Measurements from ENCODE around the gene HSPG2. TPM values are rescaled to one million over a fixed set of nuclear protein-coding genes. Genes with fewer than 3 reads are reported as not detected.

The HSPG2 gene
- total and polyA plus RNA-seq, 4 donors = 49.6 to 85.8 (median 64.8) TPM

- 100% methylated on average over 15 of the region's 16 CpGs for WGBS (ENCODE audit: insufficient coverage)
- no peak for DNase-seq (ENCODE audit: low read depth in 4 of 6, low spot score in 6 of 6)
- Histone ChIP-seq H3K27ac (ENCODE audit: low read depth, low read length) (no peak overlapping the region), H3K4me1 (ENCODE audit: control insufficient read depth, insufficient read depth, low read length) (no peaks in the 10 kb centered on the region), H3K27me3 (ENCODE audit: control insufficient read depth, insufficient read depth, low read length) (no peaks in the 10 kb centered on the region), H3K4me3 (ENCODE audit: low read depth, low read length) (no peak overlapping the region), H3K9me3 (ENCODE audit: control insufficient read depth, insufficient read depth, low read length) (peaks cover 3% of the 10 kb centered on the region), H3K36me3 (ENCODE audit: control insufficient read depth, insufficient read depth, low read length) (peaks cover 80% of the 10 kb centered on the region)
These were observed 102.4 kb downstream of the HSPG2 start for GRCh38 chr1:21834666-21835065.

GRCh38 chr1:21834094-21834493, 103.0 kb downstream of the HSPG2 start:
- H3K9me3 ChIP-seq (ENCODE audit: control insufficient read depth, insufficient read depth, low read length) = peaks cover 3% of the 10 kb centered on the region
- no CpG with 5 or more reads among the region's 1 CpG for WGBS (ENCODE audit: insufficient coverage)
- H3K36me3 ChIP-seq (ENCODE audit: control insufficient read depth, insufficient read depth, low read length) = peaks cover 80% of the 10 kb centered on the region
- no peaks in the 10 kb centered on the region for H3K27me3 ChIP-seq (ENCODE audit: control insufficient read depth, insufficient read depth, low read length)
- DNase-seq (ENCODE audit: low read depth in 4 of 6, low spot score in 6 of 6) = no peak
- no peak overlapping the region for H3K27ac ChIP-seq (ENCODE audit: low read depth, low read length)
- no peaks in the 10 kb centered on the region for H3K4me1 ChIP-seq (ENCODE audit: control insufficient read depth, insufficient read depth, low read length)
- H3K4me3 ChIP-seq (ENCODE audit: low read depth, low read length) = no peak overlapping the region

- no peaks in the 10 kb centered on the region for H3K4me1 ChIP-seq (ENCODE audit: control insufficient read depth, insufficient read depth, low read length)
- no peak overlapping the region for H3K27ac ChIP-seq (ENCODE audit: low read depth, low read length)
- H3K27me3 ChIP-seq (ENCODE audit: control insufficient read depth, insufficient read depth, low read length) = no peaks in the 10 kb centered on the region
- DNase-seq (ENCODE audit: low read depth in 4 of 6, low spot score in 6 of 6) = no peak
- H3K4me3 ChIP-seq (ENCODE audit: low read depth, low read length) = no peak overlapping the region
- H3K9me3 ChIP-seq (ENCODE audit: control insufficient read depth, insufficient read depth, low read length) = peaks cover 3% of the 10 kb centered on the region
- H3K36me3 ChIP-seq (ENCODE audit: control insufficient read depth, insufficient read depth, low read length) = peaks cover 80% of the 10 kb centered on the region
- 90% methylated on average over 9 of the region's 11 CpGs for WGBS (ENCODE audit: insufficient coverage)
These were observed 103.6 kb downstream of the HSPG2 start for GRCh38 chr1:21833392-21833976.

- no peak overlapping the region for H3K4me3 ChIP-seq (ENCODE audit: low read depth, low read length)
- H3K27me3 ChIP-seq (ENCODE audit: control insufficient read depth, insufficient read depth, low read length) = no peaks in the 10 kb centered on the region
- DNase-seq (ENCODE audit: low read depth in 4 of 6, low spot score in 6 of 6) = no peak
- H3K4me1 ChIP-seq (ENCODE audit: control insufficient read depth, insufficient read depth, low read length) = no peaks in the 10 kb centered on the region
- WGBS (ENCODE audit: insufficient coverage) = 90% methylated on average over 14 of the region's 14 CpGs
- H3K9me3 ChIP-seq (ENCODE audit: control insufficient read depth, insufficient read depth, low read length) = peaks cover 3% of the 10 kb centered on the region
- H3K27ac ChIP-seq (ENCODE audit: low read depth, low read length) = no peak overlapping the region
- peaks cover 84% of the 10 kb centered on the region for H3K36me3 ChIP-seq (ENCODE audit: control insufficient read depth, insufficient read depth, low read length)
These were observed 105.6 kb downstream of the HSPG2 start for GRCh38 chr1:21831454-21831970.

GRCh38 chr1:21830792-21831453, 106.2 kb downstream of the HSPG2 start:
- H3K9me3 ChIP-seq (ENCODE audit: control insufficient read depth, insufficient read depth, low read length) = peaks cover 3% of the 10 kb centered on the region
- no peak overlapping the region for H3K4me3 ChIP-seq (ENCODE audit: low read depth, low read length)
- 92% methylated on average over 20 of the region's 23 CpGs for WGBS (ENCODE audit: insufficient coverage)
- H3K4me1 ChIP-seq (ENCODE audit: control insufficient read depth, insufficient read depth, low read length) = no peaks in the 10 kb centered on the region
- no peak overlapping the region for H3K27ac ChIP-seq (ENCODE audit: low read depth, low read length)
- no peak for DNase-seq (ENCODE audit: low read depth in 4 of 6, low spot score in 6 of 6)
- no peaks in the 10 kb centered on the region for H3K27me3 ChIP-seq (ENCODE audit: control insufficient read depth, insufficient read depth, low read length)
- peaks cover 83% of the 10 kb centered on the region for H3K36me3 ChIP-seq (ENCODE audit: control insufficient read depth, insufficient read depth, low read length)

- no peak overlapping the region for H3K4me3 ChIP-seq (ENCODE audit: low read depth, low read length)
- WGBS (ENCODE audit: insufficient coverage) = 94% methylated on average over 17 of the region's 17 CpGs
- H3K27ac ChIP-seq (ENCODE audit: low read depth, low read length) = no peak overlapping the region
- H3K36me3 ChIP-seq (ENCODE audit: control insufficient read depth, insufficient read depth, low read length) = peaks cover 72% of the 10 kb centered on the region
- DNase-seq (ENCODE audit: low read depth in 4 of 6, low spot score in 6 of 6) = no peak
- H3K4me1 ChIP-seq (ENCODE audit: control insufficient read depth, insufficient read depth, low read length) = no peaks in the 10 kb centered on the region
- H3K27me3 ChIP-seq (ENCODE audit: control insufficient read depth, insufficient read depth, low read length) = no peaks in the 10 kb centered on the region
- peaks cover 3% of the 10 kb centered on the region for H3K9me3 ChIP-seq (ENCODE audit: control insufficient read depth, insufficient read depth, low read length)
These were observed 107.8 kb downstream of the HSPG2 start for GRCh38 chr1:21829294-21829693.

- peaks cover 2% of the 10 kb centered on the region for H3K9me3 ChIP-seq (ENCODE audit: control insufficient read depth, insufficient read depth, low read length)
- H3K4me1 ChIP-seq (ENCODE audit: control insufficient read depth, insufficient read depth, low read length) = no peaks in the 10 kb centered on the region
- H3K27ac ChIP-seq (ENCODE audit: low read depth, low read length) = no peak overlapping the region
- H3K36me3 ChIP-seq (ENCODE audit: control insufficient read depth, insufficient read depth, low read length) = peaks cover 73% of the 10 kb centered on the region
- 97% methylated on average over 28 of the region's 28 CpGs for WGBS (ENCODE audit: insufficient coverage)
- H3K27me3 ChIP-seq (ENCODE audit: control insufficient read depth, insufficient read depth, low read length) = no peaks in the 10 kb centered on the region
- DNase-seq (ENCODE audit: low read depth in 4 of 6, low spot score in 6 of 6) = no peak
- no peak overlapping the region for H3K4me3 ChIP-seq (ENCODE audit: low read depth, low read length)
These were observed 108.5 kb downstream of the HSPG2 start for GRCh38 chr1:21828506-21829210.

- no peak overlapping the region for H3K4me3 ChIP-seq (ENCODE audit: low read depth, low read length)
- peaks cover 73% of the 10 kb centered on the region for H3K36me3 ChIP-seq (ENCODE audit: control insufficient read depth, insufficient read depth, low read length)
- H3K9me3 ChIP-seq (ENCODE audit: control insufficient read depth, insufficient read depth, low read length) = no peaks in the 10 kb centered on the region
- H3K4me1 ChIP-seq (ENCODE audit: control insufficient read depth, insufficient read depth, low read length) = no peaks in the 10 kb centered on the region
- no peaks in the 10 kb centered on the region for H3K27me3 ChIP-seq (ENCODE audit: control insufficient read depth, insufficient read depth, low read length)
- no peak for DNase-seq (ENCODE audit: low read depth in 4 of 6, low spot score in 6 of 6)
- no peak overlapping the region for H3K27ac ChIP-seq (ENCODE audit: low read depth, low read length)
- 98% methylated on average over 13 of the region's 13 CpGs for WGBS (ENCODE audit: insufficient coverage)
These were observed 109.0 kb downstream of the HSPG2 start for GRCh38 chr1:21828075-21828474.

GRCh38 chr1:21827141-21827679, 109.9 kb downstream of the HSPG2 start:
- no peaks in the 10 kb centered on the region for H3K9me3 ChIP-seq (ENCODE audit: control insufficient read depth, insufficient read depth, low read length)
- DNase-seq (ENCODE audit: low read depth in 4 of 6, low spot score in 6 of 6) = no peak
- WGBS (ENCODE audit: insufficient coverage) = no CpG with 5 or more reads among the region's 5 CpGs
- peaks cover 73% of the 10 kb centered on the region for H3K36me3 ChIP-seq (ENCODE audit: control insufficient read depth, insufficient read depth, low read length)
- H3K27ac ChIP-seq (ENCODE audit: low read depth, low read length) = no peak overlapping the region
- H3K4me1 ChIP-seq (ENCODE audit: control insufficient read depth, insufficient read depth, low read length) = no peaks in the 10 kb centered on the region
- no peaks in the 10 kb centered on the region for H3K27me3 ChIP-seq (ENCODE audit: control insufficient read depth, insufficient read depth, low read length)
- H3K4me3 ChIP-seq (ENCODE audit: low read depth, low read length) = no peak overlapping the region

Measured in spinal cord (tissue), 10 donors.